Measurements from ENCODE around the gene PGGHG.
"Not testable (repeated sequence)": the region's sequence is repeated elsewhere in the genome, so short reads cannot be mapped to it uniquely, and the experiment has no call there.

Gene PGGHG

GRCh38 chr11:288478-289397 lies at the start of gene PGGHG:
TSS of gene PGGHG (plus strand) at chr11:289126. CDS start at chr11:289817, 691 bp downstream.
- DNase-seq = peak; percentile 18

DNA sequence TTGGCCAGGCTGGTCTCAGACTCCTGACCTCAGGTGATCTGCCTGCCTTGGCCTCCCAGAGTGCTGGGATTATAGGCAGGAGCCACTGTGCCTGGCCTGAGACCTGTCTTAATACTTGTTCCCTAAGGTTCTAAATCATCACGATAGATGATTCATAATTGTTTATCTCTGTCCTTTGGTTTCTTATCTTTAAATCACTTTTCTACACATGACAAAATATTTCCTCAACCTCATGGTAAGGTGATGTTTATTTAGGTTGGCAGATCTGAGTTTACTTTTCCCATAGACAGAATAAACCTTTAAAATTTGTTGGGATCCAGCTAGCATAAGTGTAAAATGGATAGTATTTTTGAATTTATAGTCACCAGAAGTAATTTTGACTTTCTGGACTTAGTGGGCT lies 48.6 kb upstream of the PGGHG start:
- no peak for DNase-seq

- no peak for DNase-seq
These were observed 47.3 kb upstream of the PGGHG start for GRCh38 chr11:241634-242033.

- no peak for DNase-seq
These were observed 44.5 kb upstream of the PGGHG start for GRCh38 chr11:244376-244775.

GRCh38 chr11:249062-249461 lies 39.9 kb upstream of the PGGHG start:
- no peak for DNase-seq

DNA sequence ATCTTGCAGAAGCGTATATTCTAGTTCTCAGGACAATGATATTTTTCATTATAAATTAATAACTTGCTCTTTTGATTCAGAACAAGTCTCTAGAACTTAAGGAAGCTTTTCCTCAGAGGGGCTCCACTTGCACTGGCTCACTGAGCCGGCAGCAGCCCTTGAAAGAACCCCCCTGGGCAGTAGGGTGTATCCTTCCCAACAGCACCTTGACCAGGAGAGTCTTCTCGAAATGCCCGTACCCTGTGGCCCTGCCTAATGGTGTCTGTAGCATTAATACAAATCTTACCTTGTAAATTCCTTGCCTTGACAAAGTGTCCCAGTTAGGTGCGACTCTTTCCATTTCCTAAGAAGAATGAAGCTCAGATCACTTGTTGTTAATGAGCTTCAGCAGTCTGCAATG lies 38.7 kb upstream of the PGGHG start:
- no peak for DNase-seq

DNA sequence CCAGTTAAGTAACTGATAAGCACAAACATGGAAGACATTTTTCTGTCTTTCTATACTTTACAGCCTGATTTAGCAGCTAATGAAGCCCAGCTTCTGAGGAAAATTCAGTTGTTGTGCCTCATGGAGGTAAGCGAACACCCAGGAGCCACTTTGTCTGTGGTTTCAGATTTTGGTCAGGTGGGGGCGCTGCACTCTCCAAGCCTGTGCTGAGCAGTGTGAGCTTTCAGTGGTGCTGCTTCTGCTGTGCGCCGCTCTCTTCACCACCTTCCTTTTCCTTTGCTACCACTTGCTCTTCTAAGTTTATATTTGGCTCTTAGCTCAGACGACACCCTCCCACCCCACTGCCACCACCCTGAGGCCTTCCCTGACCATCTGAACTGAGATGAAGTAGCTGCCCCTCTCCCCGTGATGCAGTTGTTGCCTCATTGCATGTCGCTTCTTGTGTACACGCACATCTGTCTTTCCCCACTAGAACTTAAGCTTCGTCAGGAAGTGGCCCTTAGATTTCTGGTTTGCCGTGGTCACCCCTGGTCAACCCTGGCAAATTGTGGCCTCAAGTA lies 38.1 kb upstream of the PGGHG start:
- no peak for DNase-seq

- no peak for DNase-seq
These were observed 37.4 kb upstream of the PGGHG start for GRCh38 chr11:251550-251949.

- DNase-seq = no peak
These were observed 36.3 kb upstream of the PGGHG start for GRCh38 chr11:252666-253065.

DNA sequence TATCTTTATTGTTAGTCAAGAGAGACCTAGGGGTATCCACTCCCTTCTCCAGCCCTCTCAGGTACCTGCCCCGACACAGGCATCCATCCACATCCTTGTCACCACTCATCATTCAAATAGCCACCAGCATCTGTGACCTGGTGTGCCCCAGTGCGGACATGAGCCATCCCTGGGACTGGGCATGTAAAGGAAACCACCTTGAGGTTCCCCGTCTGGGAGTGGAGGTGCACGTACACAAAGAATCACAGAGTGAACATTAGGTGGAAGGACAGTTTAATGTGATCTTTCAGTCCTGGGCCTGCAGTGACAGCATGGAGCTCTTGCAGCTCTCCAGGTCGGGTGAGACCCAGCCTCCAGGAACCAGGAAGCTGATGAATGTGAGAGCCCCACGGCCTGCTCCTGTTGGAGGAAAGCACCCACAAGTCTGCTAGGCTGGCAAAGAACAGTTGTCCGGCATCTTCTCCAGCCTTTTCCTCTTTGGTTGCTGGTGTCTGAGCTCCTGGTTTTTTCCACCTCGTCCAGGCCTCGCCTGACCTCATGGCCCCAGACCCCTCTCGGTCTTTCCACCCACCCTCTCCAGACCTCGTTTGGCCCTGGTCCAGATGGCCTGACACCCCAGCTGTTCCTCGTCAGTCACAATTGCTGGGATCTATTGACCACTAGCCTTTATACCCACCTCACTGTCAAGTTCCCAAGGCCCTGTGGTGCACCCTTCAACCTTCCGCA lies 35.6 kb upstream of the PGGHG start:
- no peak for DNase-seq

DNA sequence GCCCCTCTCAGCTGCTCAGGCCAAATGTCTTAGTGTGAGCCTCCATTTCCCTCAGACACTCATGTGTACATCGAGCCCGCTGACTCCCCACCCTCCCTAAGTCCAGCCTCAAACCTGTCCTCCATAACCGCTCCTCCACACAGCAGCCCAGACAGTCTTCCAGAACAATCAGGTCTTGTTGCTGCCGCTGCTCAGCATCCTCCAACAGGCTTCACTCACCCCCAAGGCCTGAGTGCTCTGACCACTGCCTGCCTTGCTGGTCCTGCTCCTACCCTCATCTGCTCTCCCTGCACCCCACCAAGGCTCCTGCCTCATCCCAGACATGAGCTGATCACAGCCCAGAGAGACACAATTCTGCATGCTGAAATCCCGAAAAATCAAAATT lies 35.0 kb upstream of the PGGHG start:
- DNase-seq = no peak

- DNase-seq = no peak
These were observed 33.8 kb upstream of the PGGHG start for GRCh38 chr11:255176-255575.

DNA sequence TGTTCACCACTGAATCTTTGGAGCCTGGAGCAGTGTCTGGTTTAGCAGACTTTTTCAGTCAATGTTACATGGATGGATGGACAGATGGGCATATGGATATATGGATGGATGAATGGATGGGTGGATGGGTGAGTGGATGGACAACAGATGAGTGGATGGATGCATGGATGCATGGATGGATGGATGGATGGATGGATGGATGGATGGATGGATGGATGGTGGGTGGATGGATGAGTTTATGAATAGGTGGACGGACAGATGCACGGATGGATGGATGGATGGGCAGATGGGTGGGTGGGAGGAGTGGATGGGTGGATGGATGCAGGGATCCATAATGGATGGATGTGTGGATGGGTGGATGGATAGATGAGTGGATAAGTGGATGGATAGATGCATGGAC lies 33.1 kb upstream of the PGGHG start:
- no peak for DNase-seq

DNA sequence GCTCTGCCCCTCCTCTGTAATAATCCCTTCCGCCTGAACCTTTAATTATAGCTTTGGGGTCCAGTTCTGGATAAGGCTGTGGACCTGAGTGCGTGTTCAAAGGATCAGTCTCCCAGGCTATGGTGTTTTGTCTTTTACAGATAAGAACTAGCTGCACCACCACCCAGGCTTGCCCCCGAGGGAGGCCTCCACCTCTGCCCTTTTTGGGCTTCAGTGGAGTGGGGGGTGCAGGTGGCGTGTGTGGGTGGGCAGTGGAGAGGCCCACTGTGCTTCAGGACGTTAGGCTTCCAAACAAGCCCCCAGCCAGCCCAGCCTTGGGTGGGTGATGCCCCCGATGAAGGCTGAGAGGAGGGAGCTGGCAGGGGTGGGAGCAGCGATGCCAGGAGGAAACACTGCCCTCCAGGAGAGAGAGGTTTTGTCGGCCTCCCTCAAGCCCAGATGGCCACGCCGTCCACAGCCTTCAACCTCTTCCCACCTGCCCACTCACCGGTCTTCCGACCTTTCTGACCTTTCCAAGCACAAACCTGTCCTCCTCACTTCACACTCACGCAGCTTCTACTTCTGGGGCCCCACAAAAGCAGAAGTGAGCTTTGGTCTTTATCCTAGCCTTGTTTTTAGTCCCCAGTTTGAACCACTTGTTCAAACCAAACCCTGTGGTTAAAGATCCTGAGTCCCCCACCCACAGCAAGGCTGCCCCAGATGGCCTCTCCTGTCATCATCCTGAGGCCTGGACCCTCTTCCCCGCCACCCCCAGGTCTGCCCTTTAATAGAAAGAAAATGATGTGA lies 31.8 kb upstream of the PGGHG start:
- DNase-seq = no peak

DNA sequence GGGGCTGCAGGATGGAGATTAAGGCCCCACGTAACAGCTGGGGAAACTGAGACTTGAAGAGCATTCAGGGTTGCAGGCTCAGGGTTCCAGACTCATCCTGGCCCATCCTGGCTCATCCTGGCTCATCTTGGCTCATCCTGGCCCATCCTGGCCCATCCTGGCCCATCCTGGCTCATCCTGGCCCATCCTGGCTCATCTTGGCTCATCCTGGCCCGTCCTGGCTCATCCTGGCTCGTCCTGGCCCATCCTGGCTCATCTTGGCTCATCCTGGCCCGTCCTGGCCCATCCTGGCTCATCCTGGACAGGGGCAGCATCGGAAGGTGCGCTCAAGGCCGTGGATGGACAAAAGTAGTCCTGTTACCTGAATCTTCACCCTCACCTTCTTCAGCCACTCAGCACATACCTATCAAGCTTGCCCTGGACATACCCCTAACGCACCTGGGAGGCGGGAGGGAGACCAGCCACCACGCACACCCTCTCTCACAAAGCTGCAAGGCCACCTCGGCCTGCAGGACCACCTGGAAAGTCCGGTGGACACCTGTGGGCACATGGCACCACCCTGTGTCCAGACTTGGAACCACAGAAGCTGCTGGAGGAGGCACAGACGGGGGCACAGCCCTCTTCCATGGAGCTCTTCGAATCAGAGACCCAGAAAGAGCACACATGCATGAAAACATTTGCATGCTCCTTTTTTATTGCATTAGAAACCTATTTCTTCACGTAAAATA lies 31.0 kb upstream of the PGGHG start:
- DNase-seq = no peak

DNA sequence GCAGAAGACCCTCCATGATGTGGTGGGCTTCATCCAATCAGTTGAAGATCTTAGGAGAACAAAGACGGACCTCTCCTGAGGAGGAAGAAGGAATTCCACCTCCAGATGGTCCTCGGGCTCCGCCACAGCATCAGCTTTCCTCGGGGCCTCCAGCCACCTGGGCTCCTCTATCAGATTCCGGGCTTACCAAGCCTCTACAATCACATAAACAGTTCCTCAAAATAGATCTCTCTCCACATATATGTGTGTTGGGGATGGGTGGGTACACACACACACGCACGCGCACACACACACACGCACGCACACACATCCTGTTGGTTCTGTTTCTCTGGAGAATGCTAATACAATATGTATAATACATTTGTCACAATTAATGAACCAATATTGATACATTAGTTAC lies 29.5 kb upstream of the PGGHG start:
- DNase-seq = no peak

DNA sequence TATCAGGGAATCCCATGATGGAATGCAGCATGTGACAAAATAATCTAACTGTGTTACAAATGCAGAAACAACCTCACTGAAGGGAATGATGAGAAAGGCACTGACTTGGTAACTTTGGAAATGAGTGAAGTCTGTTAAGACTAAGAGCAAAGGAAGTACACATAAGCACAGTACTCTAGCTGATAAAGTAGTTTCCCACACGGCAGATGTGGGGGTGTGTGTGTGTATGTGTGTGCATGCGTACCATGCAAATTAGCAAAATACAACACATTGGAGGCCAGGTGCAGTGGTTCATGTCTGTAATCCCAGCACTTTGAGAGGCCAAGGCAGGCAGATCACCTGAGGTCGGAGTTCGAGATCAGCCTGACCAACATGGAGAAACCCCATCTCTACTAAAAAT lies 27.3 kb upstream of the PGGHG start:
- DNase-seq = no peak

DNA sequence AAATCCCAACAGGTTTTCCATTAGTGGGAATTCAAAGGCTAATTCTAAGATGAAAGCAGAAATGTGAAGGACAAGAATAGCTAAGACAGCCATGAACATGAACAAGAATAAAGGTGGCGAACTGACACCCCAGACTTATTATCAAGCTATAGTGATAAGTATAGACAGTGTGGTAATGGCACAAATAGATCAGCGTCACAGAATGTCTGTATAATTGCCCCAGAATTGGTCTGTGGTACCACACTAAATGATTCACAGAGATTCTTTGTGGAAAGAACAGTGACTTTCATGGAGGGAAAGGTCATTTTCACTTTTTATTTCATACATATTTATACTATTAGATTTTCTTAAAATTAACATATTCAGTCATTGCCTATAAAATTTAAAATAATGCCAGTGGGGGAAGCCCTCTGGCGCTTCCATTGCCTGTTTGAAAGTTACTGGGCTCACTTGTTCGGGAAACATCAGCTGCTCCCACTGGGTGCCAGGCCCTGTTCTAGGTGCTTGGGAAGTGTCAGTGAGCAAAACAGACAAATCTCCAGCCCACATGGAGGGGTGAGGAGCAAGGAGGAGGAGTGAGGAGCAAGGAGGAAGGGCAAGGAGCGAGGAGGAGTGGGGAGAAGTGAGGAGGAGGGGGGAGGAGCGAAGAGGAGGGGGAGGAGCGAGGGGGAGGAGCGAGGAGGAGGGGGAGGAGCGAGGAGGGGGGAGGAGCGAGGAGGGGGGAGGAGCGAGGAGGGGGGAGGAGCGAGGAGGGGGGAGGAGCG lies 22.1 kb upstream of the PGGHG start:
- DNase-seq = no peak

DNA sequence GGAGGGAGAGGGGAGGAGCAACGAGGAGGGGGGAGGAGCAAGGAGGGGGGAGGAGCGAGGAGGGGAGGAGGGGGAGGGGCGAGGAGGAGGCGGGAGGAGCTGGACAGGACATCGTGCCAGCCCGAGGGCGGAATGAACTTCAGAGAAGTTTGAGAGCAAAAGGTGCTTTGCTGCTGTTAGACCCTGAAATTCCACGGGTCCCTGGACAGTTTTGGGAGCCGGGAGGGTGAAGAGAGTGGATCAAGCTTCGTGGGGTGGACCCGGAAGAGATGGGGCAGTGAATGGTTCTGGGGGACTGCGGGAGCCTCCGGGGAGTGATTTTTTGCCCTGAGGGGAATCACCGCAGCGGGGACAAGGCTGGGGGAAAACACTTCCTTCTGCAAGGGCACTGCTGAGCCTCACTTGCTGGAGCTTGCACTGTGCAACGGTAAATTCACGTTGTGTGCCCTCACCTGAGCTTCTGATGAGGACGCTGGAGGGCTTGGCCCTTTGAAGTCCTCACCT lies 21.4 kb upstream of the PGGHG start:
- no peak for DNase-seq

DNA sequence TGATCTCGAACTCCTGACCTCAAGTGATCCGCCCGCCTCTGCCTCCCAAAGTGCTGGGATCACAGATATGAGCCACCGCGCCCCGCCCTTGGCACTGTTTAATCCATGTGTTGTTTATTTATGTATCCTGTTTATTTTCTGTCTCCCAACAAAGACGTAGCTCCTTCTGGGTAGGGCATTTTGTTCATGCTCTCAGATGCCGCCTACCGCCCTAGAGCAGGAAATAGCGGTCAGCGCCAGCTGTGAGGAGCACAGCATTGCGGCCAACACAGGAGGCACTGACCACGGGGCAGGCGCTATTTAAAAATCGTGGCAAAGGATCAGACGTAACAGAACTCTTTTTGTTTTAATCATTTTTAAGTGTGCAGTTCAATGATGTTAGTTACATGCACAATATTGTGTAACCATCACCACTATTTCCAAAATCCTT lies 20.2 kb upstream of the PGGHG start:
- not testable (repeated sequence) for DNase-seq

- DNase-seq = no peak
These were observed 19.6 kb upstream of the PGGHG start for GRCh38 chr11:269146-269890.
